BJ (cell line): ENCODE results near the gene CCL1. TPM values are rescaled to one million over a fixed set of nuclear protein-coding genes. Genes with fewer than 3 reads are reported as not detected.

Experiments used
- CTCF ChIA-PET: fragments of 350-600 bp; formaldehyde crosslinking; extraction: SDS; loops from one replicate; lab custom pipeline; 2021; ENCODE audit warnings: antibody characterized with exemption, inconsistent platforms; lab: Yijun Ruan, JAX
- POLR2A ChIA-PET: fragments of 300-600 bp; sonication (Branson Sonifier 250); formaldehyde crosslinking; extraction: SDS; loops from one replicate; lab custom pipeline; 2021; ENCODE audit warnings: antibody characterized with exemption; lab: Charles Lee
- DNase-seq: peaks from one replicate; pipeline ENCODE4 v3.0.0-alpha.2; 2011; ENCODE audit warnings: low read depth
- H3K27me3 ChIP-seq: 2 replicates; pipeline ENCODE4 v1.6.0; 2011; ENCODE audit warnings: low read length; ENCODE audit not compliant: control insufficient read depth, insufficient read depth
- H3K36me3 ChIP-seq: 2 replicates; pipeline ENCODE4 v1.5.1; 2011; ENCODE audit warnings: low read length; ENCODE audit not compliant: control insufficient read depth, insufficient read depth
- H3K4me3 ChIP-seq: 2 replicates; pipeline ENCODE4 v1.5.1; 2011; ENCODE audit warnings: low read depth, mild to moderate bottlenecking, control low read depth, low read length
- polyA plus RNA-seq: library from polyadenylated mRNA; depleted of rRNA; stranded (reverse); fragments of >200 nt; gene quantifications from 2 replicates; pipeline ENCODE4 v1.2.3, GENCODE V29; 2011; rRNA removed
- TF ChIP-seq, protein P1 (sequence below): IDR thresholded peaks from 2 replicates; pipeline ENCODE4 v1.5.1; 2011; ENCODE audit warnings: low read depth, mild to moderate bottlenecking, control low read depth, inconsistent platforms, low read length, moderate library complexity; ENCODE audit not compliant: insufficient read depth

CCL1 gene
- polyA plus RNA-seq, 1 experiment: not detected

DNA sequence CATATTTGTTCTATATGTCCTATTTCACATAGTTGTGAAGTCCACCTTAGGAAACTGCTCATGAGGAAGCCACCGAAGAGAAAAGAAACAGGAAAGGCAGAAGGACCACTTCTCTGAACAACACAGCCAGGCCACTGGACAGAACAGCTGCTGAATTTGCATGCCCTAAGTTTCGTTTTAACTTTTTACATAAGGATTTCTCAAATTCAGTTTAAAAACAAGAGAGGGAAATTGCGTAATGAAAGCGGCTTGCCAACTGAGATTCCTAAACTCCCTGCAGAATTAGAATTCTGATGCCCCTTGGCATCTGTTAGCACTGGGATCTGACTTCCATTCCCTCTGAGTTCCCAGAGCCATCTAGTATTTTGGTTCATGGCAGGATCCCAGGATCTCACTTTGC lies 48.8 kb downstream of the CCL1 start:
- peak; percentile 31 for DNase-seq
- Histone ChIP-seq H3K27me3 (no peaks in the 10 kb centered on the region), H3K4me3 (no peak overlapping the region), H3K36me3 (no peaks in the 10 kb centered on the region)
- ChIA-PET POLR2A (no interaction called here), CTCF (interaction anchor here (0.7 to 12.1 kb wide), 4 partner anchors 23 to 113 kb away, joined by 3 to 148 read pairs (median 8); partner anchors contain the start of genes CCL1 and CCL13)
- TF ChIP-seq, protein P1, sequence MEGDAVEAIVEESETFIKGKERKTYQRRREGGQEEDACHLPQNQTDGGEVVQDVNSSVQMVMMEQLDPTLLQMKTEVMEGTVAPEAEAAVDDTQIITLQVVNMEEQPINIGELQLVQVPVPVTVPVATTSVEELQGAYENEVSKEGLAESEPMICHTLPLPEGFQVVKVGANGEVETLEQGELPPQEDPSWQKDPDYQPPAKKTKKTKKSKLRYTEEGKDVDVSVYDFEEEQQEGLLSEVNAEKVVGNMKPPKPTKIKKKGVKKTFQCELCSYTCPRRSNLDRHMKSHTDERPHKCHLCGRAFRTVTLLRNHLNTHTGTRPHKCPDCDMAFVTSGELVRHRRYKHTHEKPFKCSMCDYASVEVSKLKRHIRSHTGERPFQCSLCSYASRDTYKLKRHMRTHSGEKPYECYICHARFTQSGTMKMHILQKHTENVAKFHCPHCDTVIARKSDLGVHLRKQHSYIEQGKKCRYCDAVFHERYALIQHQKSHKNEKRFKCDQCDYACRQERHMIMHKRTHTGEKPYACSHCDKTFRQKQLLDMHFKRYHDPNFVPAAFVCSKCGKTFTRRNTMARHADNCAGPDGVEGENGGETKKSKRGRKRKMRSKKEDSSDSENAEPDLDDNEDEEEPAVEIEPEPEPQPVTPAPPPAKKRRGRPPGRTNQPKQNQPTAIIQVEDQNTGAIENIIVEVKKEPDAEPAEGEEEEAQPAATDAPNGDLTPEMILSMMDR: no peak

DNA sequence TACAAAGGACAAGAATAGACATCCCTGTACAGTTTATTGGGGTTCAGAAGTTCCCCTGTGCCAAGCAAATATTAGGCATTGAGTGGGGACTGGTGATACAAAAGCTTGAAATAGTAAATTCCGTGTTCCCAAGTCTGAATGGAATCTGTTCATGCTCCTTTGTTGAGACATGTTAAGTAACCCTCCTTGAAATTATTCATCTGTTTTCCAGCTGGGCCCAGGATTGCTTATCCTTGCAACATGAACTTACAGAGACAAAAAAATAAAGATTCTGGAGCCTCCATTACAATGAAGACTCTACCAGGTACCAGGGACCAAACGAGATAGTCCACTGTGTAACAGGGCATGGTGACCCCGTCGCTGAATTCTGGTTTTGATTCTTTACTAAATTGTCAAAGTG lies 49.9 kb downstream of the CCL1 start:
- Histone ChIP-seq H3K27me3 (no peaks in the 10 kb centered on the region), H3K36me3 (no peaks in the 10 kb centered on the region), H3K4me3 (no peak overlapping the region)
- DNase-seq: peak; percentile 30
- ChIA-PET CTCF (interaction anchor here (1.0 to 12.1 kb wide), 4 partner anchors 41 to 112 kb away, joined by 3 to 148 read pairs (median 8); partner anchors contain the start of genes CCL1 and CCL13), POLR2A (interaction anchor here (0.6 kb wide), 1 partner anchor 61 kb away, joined by 3 read pairs; no protein-coding TSS in a partner anchor)
- TF ChIP-seq, protein P1: no peak

DNA sequence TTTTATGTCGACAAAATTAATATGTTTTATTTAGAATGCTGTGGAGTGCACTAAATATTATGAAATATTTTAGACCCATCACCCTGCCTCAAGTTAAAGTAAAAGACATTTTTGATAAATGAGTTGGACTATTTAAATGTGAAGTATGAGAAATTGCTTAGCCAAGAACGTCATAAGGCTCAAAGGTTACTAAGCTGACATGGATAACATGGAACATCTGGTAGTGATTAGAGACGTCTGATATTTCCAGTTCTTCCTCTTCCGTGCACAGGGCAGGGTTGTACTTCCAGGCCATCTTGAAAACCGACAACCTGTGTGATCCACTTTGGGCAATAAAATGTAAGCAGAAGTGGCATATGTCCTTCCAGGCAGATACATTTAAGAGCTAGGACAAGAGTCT lies 51.0 kb downstream of the CCL1 start:
- ChIA-PET POLR2A (no interaction called here), CTCF (interaction anchor here (3.4 to 13.6 kb wide), 3 partner anchors 43 to 110 kb away, joined by 10 to 176 read pairs (median 148); partner anchors contain the start of genes CCL1 and CCL13)
- Histone ChIP-seq H3K4me3 (no peak overlapping the region), H3K27me3 (no peaks in the 10 kb centered on the region), H3K36me3 (no peaks in the 10 kb centered on the region)
- TF ChIP-seq, protein P1: no peak
- DNase-seq: peak; percentile 51

DNA sequence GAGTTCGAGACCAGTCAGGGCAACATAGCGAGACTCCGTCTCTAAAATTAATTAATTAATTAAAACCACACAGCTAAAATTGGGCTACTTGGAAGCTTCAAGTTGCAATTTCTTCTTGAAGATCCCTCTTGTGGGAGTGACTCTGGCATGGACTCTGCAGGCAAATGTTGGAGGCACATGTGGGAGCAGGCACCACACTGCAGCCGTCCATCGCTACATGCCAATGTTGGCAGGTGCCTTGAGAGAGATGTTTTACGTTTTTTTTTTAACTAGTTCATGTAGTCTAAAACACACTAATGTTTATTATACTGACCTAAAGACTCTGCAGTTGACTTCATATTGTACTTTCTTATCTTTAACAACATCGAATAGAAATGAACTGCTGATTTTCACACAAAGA lies 51.7 kb downstream of the CCL1 start:
- H3K36me3 ChIP-seq: no peaks in the 10 kb centered on the region
- H3K4me3 ChIP-seq: no peak overlapping the region
- POLR2A ChIA-PET: interaction anchor here (1.0 kb wide), 1 partner anchor 43 kb away, joined by 3 read pairs; no protein-coding TSS in a partner anchor
- DNase-seq: no peak
- no peaks in the 10 kb centered on the region for H3K27me3 ChIP-seq
- CTCF ChIA-PET: interaction anchor here (1.6 to 13.6 kb wide), 4 partner anchors 43 to 109 kb away, joined by 3 to 176 read pairs (median 79); partner anchors contain the start of genes CCL1 and CCL13
- TF ChIP-seq, protein P1: no peak

Other genes starting within 250 kb of the CCL1 start
- gene CCL2, start 107.9 kb downstream of the CCL1 start, polyA plus RNA-seq: 303 and 386 TPM in 2 replicates
- gene CCL7, start 93.0 kb downstream of the CCL1 start, polyA plus RNA-seq: 0.87 and 1.1 TPM in 2 replicates
- gene CCL11, start 77.5 kb downstream of the CCL1 start, polyA plus RNA-seq: 0.55 and 0.70 TPM in 2 replicates
- gene CCL8, start 43.8 kb downstream of the CCL1 start, polyA plus RNA-seq: 0.10 and 0.11 TPM in 2 replicates
- gene CCL13, start 6.8 kb downstream of the CCL1 start, polyA plus RNA-seq: 0.22 and 0.40 TPM in 2 replicates
- gene TMEM132E, start 216.3 kb upstream of the CCL1 start, polyA plus RNA-seq: not detected in 2 replicates